Left forelimb (tissue), 1 donor: ENCODE data around the gene SLC25A1.
"Not testable (repeated sequence)": the region's sequence is repeated elsewhere in the genome, so short reads cannot be mapped to it uniquely, and the experiment has no call there.

ENCODE experiments used
- DNase-seq: peaks from one replicate; pipeline ENCODE4 v3.0.0-alpha.2; 2018; ENCODE audit warnings: low spot score

SLC25A1 gene

DNA sequence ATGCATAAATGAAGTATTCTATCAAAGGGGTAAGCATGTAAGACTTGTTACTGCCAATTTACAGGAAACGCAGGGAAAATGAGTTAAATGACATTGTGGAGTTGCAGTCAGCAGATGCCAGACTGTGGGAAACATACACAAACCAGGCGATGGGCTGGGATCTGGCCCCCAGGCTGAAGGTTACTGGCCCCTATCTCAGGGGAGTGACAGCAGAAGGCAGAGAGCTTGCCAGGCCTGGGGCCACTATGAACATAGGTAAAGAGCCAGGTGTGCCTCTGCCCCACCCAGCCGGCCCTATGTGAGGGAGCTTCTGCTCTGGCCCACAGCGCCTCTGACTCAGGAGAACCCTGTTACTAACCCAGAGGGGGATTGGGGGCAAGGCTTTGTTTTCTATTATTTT, 26.1 kb upstream of the SLC25A1 start:
- DNase-seq: no peak

DNA sequence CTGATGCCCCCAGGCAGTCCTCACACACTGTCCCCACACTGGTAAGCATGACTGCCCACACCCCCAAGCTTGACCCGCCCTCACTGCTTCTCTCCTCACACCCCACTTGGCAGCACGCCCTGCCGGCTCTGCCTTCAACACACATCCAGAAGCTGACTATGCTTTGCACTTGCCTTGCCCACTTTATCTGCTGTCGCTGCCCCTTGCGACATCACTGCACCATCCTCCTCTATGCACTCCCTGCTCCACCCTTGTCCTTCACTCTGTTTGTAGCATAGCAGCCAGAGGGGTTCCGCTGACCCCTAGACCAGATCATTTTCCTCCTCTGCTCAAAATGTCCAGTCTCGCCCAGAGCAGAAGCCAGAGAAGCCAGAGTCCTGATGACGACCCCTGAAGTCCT, 25.3 kb upstream of the SLC25A1 start:
- DNase-seq: peak; percentile 55

GRCh38 chr22:19202799-19203186, 24.3 kb upstream of the SLC25A1 start:
- DNase-seq: not testable (repeated sequence)

DNA sequence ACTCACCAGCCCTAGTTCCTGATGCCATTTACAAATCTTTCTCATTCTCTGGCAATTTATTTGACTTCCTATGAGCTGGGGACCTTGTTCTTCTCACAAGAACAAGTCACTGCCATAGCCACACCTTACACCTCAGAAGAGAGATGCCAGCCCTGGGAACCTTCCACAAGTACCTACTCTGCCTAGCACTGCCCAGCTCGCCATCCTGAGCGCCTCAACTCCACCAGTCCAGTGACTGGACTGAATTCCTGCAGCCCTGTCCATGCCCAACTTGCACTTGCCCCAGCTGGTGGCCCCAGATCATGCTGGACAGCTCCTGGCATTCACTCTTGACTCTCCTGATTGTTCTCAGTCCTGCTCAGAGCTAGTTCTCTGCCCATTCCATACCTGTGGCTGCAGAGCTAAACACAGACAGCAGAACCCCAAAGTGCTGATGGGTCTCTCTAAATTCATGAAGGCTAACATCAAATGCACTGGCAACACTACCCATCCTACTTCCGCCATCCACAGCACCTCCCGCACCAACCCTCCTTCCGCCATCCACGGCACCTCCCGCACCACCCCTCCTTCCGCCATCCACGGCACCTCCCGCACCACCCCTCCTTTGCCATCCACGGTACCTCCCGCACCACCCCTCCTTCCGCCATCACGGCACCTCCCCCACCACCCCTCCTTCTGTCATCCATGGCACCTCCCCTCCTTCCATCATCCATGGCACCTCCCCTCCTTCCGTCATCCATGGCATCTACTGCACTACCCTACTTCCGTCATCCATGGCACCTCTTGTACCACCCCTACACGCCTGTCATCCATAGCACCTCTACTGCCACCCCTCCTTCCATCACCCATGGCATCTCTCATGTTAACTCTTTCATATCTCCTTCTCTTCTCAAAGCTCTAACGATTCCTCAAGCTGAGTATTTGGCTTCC, 23.6 kb upstream of the SLC25A1 start:
- peak; percentile 84 for DNase-seq

GRCh38 chr22:19201130-19201868, 22.8 kb upstream of the SLC25A1 start:
- peak; percentile 53 for DNase-seq

DNA sequence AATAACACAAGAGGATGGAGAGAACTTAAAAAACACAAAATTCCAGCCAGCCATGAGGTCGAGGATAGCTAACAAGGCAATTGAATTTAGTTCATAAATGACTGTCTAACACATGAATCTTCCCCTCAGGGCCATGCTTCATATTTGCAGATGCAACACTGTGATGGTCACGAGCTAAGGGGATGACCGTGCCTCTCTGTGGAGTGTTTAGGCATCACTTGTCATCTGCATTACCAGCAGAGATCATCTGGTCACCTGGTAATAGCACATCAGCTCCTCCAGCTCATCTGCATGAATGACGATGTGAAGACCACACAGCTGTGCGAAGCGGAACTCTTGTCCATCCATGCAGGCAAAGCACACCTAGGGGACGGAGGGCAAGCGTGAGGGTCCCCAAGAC, 20.9 kb upstream of the SLC25A1 start:
- peak; percentile 40 for DNase-seq

- peak; percentile 26 for DNase-seq
These were observed 19.7 kb upstream of the SLC25A1 start for GRCh38 chr22:19197997-19198865.

DNA sequence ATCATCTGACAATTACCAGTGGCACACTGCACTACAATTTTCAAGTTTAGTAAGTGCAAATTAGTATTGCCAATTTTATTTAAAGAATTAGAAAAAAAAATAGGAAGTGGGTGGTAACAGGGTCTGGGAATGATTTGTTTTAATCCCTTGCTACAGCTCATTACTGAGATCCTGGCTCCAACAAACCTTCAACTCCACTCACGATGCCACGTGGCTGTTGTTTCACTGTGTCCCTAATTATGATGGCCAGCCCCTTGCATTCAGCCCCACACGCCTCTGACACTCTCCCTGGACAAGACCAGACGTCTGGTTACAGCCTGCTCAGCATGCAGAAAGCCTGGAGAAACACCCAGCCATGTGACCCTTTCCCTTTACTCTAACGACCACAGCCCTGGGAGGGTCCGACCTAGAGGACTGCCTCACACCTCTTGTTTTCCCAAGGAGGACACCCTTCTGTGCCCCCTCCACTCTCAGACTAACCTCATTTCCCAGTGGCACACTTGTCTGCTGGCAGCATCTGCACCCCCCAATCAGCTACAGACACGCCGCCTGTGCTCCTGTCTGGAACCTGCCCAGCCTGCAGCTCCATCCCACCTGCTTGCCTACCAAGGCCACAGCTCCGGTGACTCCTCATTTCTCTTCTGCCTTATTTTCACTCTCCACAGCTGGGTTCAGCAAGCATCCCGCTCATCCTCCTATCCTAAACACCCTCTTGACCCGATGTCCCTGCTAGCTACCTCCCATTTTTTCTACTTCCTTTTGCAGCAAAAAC, 18.5 kb upstream of the SLC25A1 start:
- peak; percentile 51 for DNase-seq

DNA sequence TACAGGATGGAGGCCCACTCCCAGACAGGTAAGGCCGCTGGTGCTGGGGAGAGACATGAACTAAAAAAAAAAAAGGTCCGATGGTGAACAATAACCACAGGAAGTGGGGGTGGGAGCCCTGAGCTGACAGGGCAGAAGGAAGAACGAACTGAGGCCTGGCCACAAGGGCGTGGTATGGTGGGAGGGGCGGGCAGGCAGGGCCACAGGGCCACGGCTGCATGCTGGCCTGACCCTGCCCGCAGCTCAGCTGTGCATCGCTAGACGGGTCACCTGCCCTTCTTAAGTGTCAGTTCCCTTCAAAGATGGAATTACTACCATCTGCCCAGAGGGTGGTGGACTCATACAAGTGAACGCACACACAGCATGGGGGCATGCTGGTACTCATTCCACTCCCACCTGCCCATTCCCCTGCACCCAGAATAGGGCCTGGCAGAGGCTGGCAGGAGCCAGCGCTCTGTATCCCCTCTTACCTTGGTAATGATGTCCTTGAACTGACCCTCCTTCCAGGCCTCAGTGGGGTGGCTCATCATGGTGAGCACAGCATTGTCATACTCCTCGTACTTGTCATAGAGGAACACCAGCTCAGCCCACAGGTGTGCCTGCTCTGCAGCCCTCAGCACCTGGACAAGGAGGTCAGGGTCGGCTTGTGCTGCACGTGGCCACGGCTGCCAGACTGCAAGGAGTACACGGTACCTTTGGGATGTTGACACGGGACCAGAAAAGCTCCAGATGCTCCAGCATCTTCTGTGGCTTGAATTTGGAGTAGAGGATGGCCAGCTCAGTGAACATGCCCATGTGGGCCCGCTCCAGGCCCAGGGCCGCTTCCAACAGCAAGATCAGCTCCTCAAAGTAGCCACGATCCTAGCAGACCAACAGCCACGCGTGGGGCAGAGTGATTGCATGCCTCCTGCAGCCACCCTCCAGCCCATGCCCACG, 17.5 kb upstream of the SLC25A1 start:
- no peak for DNase-seq

DNA sequence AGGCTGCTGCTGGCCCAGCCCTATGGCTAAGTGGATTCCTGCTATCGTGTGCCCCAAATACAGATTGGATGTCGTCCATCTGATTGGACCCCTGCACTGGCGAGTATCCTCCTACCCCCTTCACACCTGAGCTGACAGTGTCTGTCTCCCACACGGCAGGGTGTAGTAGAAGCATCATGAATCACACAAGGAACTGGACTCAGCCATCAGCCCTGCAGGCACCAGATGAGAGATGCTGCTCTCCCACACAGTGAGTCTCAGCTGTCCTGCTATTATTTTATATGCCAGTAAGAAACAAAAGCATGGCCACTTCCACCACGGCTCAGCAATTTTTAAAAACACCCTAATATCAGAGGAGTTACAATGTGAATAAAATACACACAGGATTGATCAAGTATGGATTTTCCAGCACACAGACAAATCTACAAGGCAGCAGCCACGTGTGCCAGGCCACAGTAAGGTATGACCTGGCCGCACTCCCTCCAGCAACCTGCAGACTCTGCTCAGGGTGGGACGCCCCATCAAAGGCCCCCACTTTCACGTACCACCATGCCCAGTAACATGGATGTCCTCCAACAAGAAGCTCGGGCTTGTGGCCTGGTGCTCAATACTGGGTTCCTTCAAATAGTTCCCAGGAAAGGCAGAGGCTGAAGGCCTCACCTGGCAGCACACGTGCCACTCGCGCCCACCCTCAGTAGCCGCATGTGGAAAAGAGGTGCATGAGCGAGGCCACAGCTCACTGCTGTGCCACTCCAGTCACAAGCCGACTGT, 16.4 kb upstream of the SLC25A1 start:
- no peak for DNase-seq

- DNase-seq: no peak
These were observed 15.3 kb upstream of the SLC25A1 start for GRCh38 chr22:19193879-19194278.

DNA sequence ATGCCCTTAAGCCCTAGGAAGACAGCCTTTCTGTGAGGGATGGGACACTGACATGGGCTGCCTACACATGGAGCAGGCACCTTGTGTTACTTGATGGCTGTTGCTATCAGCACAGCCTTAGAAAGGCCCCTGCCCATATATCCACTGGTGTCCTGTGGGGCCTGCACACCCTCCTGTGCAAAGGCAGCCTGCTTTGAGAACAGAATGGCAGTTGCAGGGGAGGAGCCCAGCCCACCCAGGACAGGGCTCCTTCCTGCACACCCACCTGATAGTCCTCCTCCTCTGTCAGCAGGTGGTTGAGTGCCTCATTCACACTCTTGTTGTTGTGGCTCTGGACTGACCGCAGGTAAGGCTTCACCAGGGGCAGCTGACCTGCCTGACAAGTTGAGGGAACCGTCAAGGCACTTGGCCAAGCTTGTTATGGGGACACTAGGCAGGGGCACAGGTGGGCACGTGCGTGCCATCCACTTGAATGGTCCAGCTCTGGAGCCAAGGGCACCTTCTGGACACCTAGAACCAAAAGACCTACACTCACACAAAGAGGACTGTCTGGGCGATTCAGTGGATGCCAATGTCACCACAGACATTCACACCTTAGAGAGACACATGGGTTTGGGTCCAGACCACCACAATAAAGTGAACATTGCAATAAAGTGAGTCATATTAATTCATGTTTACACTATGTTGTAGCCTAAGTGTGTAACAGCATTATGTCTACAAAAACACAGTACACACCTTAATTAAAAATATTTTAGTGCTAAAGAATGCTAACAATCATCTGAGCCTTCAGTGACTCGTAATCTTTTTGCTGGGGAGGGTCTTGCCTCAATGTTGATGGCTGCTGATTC, 9.4 kb upstream of the SLC25A1 start:
- DNase-seq: no peak

DNA sequence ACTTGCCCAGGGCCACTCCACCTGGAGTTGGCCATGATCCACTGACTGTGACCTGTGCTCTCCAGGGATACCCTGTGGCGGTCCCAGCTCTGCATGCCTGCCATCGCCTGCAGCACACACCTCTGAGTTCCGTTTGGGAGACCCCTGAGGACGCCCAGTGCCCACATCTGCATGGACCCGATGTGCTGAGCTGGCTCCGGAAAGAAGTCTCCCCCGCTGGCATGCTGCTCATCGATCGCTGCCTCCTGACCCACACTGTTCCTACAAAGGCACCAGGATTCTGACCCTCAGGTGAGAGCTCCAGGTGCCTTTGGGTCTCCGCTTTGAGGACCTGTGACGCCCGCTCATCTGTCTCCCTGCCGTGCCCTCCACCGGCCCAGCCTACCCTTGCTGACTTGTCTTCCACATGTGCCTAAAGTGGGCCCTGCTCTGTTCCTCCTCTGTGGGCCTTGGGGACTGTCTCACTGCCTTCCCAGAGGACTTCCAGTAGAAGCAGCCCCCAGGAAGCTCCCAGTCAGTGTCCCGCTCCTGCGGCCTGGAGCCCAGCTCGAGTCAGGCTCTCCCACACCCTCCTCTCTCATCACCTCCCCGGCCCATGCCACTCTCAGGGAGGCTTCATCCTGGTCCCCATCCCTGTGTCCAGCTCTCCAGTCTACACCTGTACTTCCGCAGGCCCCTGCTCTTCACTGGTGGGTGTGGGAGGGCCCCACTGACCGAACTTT, 5.9 kb upstream of the SLC25A1 start:
- no peak for DNase-seq

- no peak for DNase-seq
These were observed 4.7 kb upstream of the SLC25A1 start for GRCh38 chr22:19183216-19183615.

DNA sequence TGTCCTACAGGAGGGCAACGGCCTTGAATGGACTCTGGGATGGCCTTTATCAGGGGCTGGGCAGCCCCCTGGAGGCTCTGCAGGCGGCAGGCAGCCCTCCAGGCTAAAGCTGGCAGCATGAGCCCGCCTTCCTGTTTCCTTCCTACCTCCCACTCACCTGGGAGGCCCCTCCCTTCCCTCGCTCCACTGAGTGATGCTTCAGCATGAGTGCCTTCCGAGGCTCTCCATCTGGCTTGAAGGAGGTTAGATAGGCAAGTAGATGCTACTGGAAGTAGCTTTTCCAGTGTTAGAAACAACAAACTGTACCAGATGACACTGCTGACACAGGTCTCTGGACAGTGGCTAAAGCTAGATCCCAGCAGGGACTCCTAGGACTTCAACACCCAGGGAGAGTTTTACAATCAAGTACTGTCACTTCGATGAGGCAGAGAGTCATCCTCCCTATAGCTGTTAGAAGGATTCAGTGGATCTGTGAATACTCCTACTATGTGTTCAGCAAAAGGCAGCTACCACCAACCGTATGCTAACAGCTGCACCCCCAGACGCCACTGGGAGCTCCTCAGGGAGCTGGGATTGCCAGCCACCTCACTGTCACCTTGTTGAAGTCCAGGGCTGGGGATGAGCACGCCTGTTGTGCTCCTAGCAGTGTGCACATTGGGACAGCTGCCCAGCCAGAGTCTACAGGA, 4.1 kb upstream of the SLC25A1 start:
- no peak for DNase-seq

DNA sequence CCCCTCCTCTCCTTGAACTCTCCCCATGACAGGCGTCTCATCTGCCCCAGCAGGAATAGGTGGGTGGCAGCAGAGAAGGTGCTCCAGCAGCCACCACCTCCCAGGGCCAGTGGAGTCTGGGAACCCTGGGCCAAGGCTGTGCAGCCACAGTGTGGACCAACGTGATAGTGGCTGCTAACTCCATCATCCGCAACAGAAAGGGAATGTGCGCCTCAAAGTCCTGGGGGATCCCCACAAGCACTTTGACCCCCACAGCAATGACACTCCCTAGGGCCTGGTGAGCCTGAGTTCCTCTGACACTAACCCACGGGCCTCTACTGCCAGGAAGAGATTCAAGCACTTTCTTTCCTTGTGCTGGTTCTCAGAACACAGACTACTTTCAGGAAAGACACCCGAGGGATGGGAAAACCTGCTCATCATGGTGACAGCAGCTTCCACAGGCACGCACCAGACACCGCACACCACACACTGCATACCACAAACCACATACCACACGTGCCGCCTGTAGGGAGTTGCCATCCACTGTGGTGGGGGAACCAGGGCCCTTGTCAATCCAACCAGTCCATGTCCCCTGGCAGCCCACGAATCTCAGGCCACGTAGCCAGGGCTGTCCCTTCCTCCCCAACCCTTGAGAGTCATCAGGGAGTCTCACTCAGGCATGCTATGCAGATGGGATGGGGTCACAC, 3.4 kb upstream of the SLC25A1 start:
- DNase-seq: no peak
